NCI-H446 treated with DMSO at 0.1 percent for 48 hours (cell line): ENCODE results near the gene MAP4K2.

Source experiments
- DNase-seq: peaks from one replicate; lab custom pipeline; 2025; lab: John Stamatoyannopoulos, UW

MAP4K2 gene

GRCh38 chr11:64767344-64768299, 35.4 kb downstream of the MAP4K2 start:
- DNase-seq: no peak

DNA sequence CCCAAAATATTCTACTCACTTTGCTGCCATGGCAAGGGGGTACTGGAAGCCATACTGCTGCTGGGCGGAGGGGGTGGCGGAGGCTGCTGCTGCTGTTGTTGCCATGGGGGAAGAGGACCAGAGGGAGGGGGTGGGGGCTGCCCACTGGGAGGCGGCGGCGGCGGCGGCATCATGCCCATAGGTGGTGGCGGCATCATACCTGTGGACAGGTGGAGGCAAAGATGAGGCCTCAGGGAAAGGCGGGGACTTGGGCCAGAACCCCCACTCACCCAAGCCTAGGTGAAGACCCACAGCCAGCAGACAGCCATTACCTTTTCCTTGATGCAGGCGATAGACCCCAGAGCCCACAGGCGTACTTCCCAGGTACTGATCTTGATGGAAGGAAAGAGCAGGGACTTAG, 36.1 kb downstream of the MAP4K2 start:
- DNase-seq: no peak

- DNase-seq: no peak
Observed at GRCh38 chr11:64765851-64766665, 37.0 kb downstream of the MAP4K2 start.

- DNase-seq: no peak
Observed at GRCh38 chr11:64765291-64765850, 37.6 kb downstream of the MAP4K2 start.

DNA sequence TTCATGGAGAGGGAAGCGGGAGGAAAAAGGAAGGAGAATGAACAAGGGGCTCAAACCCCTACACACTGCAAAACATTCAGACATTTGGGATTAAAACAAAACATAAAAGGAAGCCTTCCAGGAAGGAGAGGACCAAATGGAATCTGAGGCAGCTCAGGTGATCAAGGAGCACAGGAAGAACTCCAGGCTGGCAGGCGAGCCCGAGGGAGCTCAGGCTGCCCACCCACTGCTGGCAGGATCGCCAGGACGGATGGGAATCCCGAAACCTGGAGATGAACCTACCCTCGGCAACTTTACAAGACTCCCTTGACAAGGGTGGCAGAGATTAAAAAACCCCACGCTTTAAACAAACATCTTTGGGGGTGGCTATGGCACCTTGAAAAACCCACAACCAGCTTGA, 38.3 kb downstream of the MAP4K2 start:
- no peak for DNase-seq

DNA sequence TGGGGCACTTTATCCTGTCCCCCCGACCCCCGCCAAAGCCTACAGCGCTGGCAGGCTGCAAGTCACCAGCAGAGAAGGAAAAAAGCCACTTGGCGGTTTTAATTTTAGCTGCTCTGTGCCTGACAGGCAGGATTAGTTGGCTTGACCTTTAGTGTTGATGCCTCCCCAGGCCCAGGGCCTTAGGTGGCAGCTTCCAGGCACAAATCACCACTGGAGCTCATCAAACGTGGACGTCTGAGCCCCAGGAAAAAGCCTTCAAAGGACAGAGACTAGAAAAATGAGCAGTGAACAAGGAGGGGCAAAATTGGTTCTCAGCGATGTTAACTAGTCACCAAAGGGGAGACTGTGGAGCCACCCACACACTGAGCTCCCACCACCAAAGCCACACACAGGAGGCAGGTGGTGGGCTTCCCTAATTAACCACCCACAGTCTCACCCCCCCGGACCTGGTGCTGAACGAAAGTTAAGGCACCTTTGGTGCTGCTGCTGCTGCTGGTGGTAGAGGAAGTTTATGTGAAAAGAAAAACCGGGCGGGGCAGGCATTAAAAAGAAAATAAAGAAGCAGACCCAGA, 38.9 kb downstream of the MAP4K2 start:
- no peak for DNase-seq

DNA sequence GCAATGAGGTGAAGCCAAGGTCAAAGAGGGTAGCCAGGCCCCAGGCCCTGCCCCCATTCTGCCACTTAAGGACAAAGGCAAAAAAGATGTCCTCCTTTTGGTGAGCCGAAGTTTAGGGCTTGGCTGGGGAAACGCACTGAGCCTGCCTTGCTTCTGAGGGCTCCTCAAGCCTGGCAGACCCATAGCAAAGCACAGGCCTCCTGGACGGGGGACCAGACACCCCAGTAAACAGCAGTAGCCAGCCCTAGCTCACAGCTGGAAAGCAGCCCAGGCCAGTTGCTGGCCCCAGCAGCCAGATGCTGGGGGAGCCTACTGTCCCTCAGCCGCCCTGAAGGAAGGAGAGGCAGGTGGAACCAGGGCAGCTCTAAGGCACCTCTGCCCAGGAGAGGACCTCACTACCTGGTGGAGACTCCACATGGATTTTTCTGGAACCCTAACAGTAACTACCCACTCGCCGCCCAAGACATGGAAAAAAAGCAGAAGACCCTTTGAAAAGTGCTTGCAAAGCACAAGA, 39.4 kb downstream of the MAP4K2 start:
- DNase-seq: no peak

DNA sequence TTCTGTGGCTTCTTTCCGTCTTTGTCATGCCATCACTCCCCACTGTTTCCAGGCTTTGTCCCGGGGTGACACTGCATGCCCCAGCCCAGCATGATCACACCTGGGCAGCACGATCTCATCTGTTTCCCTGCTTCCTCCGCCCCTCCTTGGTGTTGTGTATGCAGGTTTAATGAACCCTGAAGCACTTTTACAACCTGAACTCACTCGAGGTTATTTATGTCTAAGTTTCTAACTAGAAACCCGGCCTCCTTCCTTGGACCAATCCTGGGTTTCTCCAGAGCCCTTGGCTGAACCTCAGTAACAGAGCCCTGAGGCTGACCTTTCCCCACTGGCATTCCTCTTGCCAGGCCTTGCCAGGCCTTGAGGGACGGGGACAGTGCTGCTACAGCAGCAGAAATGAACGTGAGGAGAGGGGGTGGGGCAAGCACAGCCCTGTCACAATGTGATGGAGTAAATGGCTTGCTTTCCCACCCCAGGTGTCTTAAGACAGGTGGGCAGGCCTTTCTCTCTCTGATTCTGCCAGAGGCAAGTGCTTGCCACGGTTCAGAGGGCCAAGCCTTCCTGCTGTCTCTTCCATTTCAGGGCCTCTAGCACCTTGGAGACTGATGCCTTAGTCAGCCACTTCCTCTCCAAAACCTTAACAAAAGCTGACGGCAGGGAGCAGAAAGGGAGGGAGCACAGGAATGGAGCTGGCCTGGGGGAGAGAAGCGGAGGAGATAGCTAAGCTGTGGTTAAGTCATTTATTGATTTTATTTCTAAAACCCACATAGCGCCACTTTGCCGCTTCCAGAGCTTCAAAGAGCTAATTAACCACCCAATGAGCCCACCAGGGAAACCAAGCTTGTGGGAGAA, 40.1 kb downstream of the MAP4K2 start:
- no peak for DNase-seq

GRCh38 chr11:64762277-64762673, 40.7 kb downstream of the MAP4K2 start:
- DNase-seq: no peak

DNA sequence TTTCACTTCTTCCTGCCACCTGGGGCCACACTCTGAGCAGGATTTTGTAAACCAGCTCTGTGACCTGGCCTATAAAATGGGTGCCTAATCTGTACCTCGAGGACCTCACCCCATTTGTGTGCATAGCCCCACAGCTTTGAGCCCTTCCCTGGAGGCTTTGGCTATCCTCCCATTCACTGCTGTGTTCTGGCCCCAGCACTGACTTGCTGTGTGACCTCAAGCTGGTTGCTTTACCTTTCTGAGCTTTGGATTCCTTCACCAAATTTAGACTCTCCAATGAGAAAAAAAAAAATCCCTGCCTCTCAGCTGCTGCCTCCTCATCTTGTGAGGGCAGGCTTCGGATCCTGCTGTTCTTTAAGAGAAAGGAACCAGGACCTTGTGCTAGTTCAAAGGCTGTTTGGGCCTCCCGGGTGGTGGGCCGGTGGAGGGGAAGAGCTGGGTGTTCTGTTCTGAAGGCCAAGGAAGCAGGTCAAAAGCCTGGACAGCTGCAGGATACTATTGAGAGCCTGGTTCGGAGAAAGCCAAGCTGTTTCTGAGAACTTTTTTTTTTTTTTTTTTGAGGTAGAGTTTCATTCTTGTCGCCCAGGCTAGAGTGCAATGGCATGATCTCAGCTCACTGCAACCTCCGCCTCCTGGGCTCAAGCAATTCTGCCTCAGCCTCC, 42.1 kb downstream of the MAP4K2 start:
- DNase-seq: no peak

- no peak for DNase-seq
Observed at GRCh38 chr11:64759722-64760719, 43.0 kb downstream of the MAP4K2 start, which contains the start of gene PYGM. Gene PYGM (minus strand): TSS chr11:64759974. CDS start chr11:64759898, 76 bp downstream.

GRCh38 chr11:64759131-64759721, 43.8 kb downstream of the MAP4K2 start:
- no peak for DNase-seq

DNA sequence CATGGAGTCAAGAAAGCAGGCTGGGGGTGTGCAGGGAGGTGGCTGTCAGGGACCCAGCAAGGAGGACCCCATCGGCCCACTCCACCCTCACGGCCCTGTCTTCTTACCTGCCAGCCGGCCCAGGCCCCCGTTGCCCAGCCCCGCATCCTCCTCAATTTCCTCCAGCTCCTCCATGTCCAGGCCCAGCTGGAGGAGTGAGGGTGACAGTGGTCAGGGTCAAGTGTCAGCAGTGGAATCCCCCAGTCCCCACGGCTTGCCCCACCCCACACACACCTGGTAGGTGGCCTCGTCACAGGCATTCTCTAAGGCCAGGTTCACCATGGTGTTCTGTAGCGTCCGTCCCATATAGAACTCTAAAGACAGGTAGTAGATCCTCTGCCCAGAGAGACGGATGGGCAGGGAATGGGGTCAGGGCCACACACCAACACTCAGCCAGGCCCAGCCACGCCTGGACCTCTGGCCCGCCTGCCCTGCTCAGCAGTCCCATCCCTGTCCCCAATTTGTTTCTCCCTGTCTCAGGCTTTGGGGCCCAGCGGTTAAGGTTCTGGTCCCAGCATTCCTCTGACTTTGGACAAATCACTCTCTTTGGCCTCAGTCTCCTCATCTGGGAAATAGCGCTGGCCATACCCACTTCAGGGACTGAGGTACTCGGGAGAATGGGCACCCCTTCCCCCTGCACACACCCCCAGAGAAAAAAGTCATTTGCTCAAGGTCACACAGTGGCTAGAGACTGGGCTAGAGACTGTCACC, 44.5 kb downstream of the MAP4K2 start:
- no peak for DNase-seq

DNA sequence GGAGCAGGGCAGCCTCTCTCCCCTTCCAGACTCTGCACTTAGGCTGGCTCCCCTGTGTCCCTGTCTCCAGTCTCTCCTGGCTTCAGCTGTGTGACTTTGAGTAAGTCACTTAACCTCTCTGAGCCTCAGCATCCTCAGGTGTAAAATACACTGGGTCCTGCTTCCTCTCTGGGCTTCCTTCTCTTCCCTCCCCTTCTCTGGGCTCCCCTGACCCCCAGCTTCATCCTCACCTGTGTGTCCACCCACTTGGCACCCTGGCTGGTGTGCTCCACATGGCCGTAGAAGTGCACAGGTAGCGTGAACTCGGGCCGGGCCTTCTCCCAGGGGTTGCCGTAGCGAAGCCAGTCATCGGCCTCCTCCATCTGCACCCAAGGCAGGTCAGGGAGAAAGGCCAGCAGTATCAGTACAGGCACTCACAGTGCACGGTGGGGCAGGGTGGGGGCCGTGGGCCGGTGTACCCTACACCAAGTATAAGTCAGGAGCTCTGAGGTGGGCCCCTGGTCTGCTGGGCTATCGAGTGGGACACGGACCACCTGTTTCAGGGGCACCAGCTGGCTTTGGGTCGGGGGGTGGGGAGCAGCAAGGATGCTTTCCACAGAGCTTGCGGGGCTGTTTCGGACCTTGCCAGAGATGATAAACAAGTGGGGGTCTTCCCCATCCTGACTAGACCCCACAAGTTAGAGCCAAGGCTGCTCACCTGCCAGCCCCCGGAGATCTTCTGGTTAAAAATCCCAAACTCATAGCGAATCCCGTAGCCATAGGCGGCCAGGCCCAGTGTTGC, 45.3 kb downstream of the MAP4K2 start:
- DNase-seq: no peak

DNA sequence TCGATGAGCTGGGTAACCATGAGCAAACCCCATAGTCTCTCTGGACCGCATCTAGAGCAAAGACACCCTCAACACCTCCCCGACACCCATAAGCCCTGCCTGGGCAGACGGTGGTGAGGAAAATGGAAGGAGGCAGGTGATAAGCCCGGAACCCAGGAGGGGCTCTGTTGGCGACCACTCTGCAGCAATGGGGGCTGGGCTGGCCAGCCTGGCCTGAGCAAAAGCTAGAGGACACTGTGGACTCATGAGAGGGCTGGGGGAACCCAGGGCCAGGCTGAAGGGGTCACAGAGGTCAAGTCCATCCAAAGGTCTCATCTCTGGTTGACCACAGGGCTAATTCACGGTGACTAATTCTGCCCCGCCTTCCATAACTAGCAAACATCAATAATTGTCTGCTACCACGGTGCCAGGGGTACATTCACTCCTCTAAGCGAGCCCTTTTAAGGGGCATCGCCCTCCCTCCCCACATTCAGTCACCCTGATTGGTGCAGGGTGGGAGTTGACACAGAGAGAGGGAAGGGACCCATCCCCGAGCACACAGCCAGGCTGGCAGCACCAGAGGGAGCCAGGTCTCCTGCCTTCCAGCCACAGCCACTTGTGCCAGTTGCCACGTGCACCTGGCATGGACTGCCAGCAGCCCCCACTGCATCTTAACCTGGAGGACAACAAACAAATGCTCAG, 47.2 kb downstream of the MAP4K2 start:
- no peak for DNase-seq

DNA sequence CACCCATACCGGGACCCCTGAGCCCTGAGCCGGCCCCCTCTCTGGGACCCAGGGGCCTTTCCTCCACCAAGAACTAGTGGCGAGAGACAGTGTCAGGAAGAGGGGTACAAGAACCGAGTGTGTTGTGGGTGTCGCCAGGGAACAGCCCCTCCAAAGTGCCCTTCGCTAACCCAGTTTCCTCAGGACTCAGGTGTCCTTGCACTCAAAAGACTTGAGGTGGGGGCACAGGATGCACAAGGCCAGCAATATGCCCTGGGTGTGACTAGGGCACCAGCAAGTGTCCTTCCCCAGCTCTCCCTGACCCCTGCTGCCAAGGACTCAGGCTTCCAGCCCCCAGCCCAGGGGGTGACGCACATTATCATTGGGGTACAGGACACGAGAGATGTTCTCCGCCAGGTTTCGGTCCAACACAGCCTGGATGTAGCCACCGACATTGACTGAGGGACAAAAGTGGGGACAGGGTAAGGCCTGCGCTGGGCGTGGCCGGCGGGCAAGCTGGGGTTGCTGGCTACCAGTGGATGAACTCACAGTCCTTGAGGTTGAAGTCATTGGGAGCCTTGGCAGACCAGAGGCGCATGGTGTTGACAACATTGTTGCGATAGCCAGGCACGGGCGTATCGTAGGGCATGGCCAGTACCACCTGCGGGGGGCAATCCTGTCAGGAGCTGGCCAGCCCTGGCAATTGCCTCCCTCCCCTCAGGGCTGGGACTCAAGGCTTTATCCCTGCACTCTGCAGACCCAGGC, 47.9 kb downstream of the MAP4K2 start:
- DNase-seq: no peak
